Esophagus (tissue), 2 donors: ENCODE measurements around the gene LRATD1. TPM values are rescaled to one million over a fixed set of nuclear protein-coding genes. Genes with fewer than 3 reads are reported as not detected.

Experiments
- H3K27ac ChIP-seq, 2 donors: one replicate each; pipeline ENCODE4 v1.5.1; 2013; ENCODE audit warnings: low read depth in 2 of 2, mild to moderate bottlenecking in 2 of 2, inconsistent platforms in 1 of 2, low read length in 1 of 2, moderate library complexity in 1 of 2
- H3K27me3 ChIP-seq, 2 donors: one replicate each; pipeline ENCODE4 v1.6.1; 2013; ENCODE audit warnings: low read length in 2 of 2, control low read depth in 1 of 2, mild to moderate bottlenecking in 1 of 2; ENCODE audit not compliant: insufficient read depth in 2 of 2, control insufficient read depth in 1 of 2
- H3K36me3 ChIP-seq, 2 donors: one replicate each; pipeline ENCODE4 v1.6.1; 2013; ENCODE audit warnings: low read length in 1 of 2; ENCODE audit not compliant: control insufficient read depth in 2 of 2, insufficient read depth in 2 of 2
- H3K4me1 ChIP-seq, 2 donors: one replicate each; pipeline ENCODE4 v1.6.1; 2013; ENCODE audit warnings: low read length in 1 of 2; ENCODE audit not compliant: control insufficient read depth in 2 of 2, insufficient read depth in 2 of 2
- H3K4me3 ChIP-seq, 2 donors: one replicate each; pipeline ENCODE4 v1.5.1; 2013; ENCODE audit warnings: low read length in 2 of 2, mild to moderate bottlenecking in 2 of 2, low read depth in 1 of 2, moderate library complexity in 1 of 2
- H3K9me3 ChIP-seq, 2 donors: one replicate each; pipeline ENCODE4 v1.6.1; 2013; ENCODE audit warnings: mild to moderate bottlenecking in 2 of 2, low read depth in 1 of 2, low read length in 1 of 2, moderate library complexity in 1 of 2; ENCODE audit not compliant: control insufficient read depth in 2 of 2, insufficient read depth in 1 of 2
- WGBS, 2 donors: extraction: QIAGEN DNeasy Blood & Tissue Kit; methylation state at CpG; one replicate each; pipeline ENCODE4 v1.1.7; 2013; 5-methylcytosine and 5-hydroxymethylcytosine counted together
- polyA plus RNA-seq, 2 donors: library from polyadenylated mRNA; stranded (reverse); fragments of 200-250 nt; gene quantifications; one replicate each; pipeline ENCODE4 v1.2.3, GENCODE V29; 2013
- donor health status: healthy with polysubstance abuse.
- donor health status: Bipolar disorder and iron deficiency.

LRATD1 gene
- 10 to 100 TPM; 23.1 to 25.8 TPM for polyA plus RNA-seq

DNA sequence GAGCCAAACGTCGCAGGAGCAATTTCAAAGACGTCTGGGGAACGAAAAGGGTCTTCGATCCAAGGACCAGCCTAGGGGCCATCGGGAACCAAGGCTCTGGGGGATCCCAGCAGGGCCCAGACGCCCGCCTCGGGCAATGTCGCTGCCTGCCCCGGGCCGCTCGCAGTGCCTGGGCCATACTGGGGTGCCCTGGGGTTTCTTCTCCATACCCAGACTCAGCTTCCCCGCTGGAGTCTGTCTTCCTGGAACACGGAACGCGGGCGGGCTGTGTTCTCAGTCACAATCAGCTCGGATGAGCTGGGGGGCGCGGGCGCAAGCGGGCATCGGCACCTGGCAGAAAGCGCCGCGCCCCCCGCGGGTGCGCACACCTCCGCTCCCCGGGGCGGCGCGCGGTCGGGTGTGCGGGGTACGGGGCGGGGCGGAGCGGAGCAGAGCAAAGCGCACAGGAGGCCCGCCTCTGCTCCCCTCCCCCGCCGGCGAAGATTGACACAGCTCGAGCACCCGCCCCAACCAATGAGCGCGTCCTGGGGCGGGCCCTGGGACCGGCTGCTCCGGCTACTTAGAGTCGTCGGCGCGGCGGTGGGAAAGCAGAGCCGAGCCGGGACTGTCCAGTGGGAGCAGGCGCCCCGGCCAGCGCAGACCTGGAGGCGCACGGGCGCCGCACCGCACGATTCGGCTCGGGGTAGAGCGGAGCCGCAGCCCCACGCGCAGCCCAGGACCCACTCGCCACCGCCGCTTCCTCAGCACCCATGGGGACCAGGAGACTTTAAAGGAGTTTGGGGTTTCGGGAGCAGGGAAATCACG is at the start of gene LRATD1:
TSS of gene LRATD1 (plus strand) at position 585 of the 804 bp plus-strand sequence. CDS start 1,263 bp downstream, outside the sequence.
- no peaks in the 10 kb centered on the region for H3K9me3 ChIP-seq
- no peaks in the 10 kb centered on the region for H3K36me3 ChIP-seq
- no peaks in the 10 kb centered on the region for H3K27me3 ChIP-seq
- 3% methylated on average over 78 to 81 of the region's 81 CpGs for WGBS, 2 donors
- H3K4me3 ChIP-seq, result peak within 1 kb of the TSS; percentile 59 to 64
- H3K27ac ChIP-seq, result peak within 1 kb of the TSS; percentile 67 to 88
- no peaks in the 10 kb centered on the region for H3K4me1 ChIP-seq

DNA sequence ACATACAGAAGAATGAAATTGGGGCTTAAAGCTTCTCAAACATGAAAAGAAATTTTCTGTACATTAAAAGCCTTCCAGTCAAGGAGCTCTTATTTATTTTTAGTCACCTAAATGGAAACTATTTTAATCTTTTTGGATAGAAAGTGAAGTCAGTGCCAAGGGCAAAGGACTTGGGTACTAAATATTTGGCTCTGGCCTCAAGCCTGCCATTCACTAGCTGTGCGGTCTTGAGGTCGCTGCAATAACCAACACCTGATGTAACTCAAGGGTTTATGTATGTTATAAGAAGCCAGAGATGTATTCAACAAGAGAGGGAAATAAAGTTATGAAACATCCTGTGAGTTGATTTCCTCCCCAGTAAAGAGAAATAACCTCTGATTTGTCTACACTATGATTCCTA is 49.5 kb upstream of the LRATD1 start:
- no peaks in the 10 kb centered on the region for H3K36me3 ChIP-seq
- WGBS, 2 donors, result 46 to 68% methylated on average over 2 of the region's 2 CpGs

DNA sequence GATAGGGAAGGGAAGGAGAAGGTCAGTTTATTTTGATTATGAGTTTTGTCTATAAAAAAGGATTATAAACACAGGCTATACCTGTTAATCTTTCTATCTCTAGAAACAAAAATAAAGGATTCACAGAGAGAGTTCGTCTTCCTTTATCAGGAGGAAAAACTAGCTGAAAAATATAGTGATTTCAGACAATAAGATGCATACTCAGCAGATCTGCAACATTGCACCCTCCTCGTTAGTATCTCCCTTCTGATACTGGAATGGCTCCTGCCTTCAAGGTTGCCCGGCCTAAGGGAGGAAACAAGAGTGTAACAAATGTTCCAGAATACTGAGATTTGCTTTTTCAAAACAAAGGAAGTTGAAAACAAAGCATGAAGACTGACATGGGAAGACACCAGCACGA is 48.7 kb upstream of the LRATD1 start:
- 61 to 63% methylated on average over 4 of the region's 4 CpGs for WGBS, 2 donors
- Histone ChIP-seq H3K27ac (no peak overlapping the region), H3K27me3 (no peaks in the 10 kb centered on the region), H3K4me1 (no peaks in the 10 kb centered on the region), H3K4me3 (no peak overlapping the region), H3K9me3 (no peaks in the 10 kb centered on the region), H3K36me3 (no peaks in the 10 kb centered on the region)

More for the DNA sequence above, 49.5 kb upstream of the LRATD1 start:
- Histone ChIP-seq H3K27ac (no peak overlapping the region), H3K4me3 (no peak overlapping the region), H3K4me1 (no peaks in the 10 kb centered on the region), H3K9me3 (no peaks in the 10 kb centered on the region), H3K27me3 (no peaks in the 10 kb centered on the region)

DNA sequence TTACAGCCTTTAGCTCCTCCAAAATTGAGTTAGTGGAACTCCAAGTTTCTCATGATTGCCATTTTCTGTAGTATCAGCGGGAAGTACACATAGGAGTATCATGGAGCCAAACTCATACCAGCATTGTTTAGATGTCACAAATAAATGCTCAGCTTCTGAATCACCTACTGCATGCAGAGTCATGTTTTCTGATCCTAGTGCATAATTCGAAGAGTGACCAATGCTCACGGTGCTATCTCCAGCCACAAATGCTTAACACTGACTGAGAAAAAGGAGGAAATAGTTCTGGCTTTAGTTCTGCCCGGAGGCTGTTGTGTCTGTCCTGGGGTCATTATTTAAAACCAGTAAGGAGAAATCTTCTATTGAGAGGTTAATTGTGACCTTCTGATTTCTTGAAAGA is 45.4 kb upstream of the LRATD1 start:
- 64 to 69% methylated on average over 4 of the region's 4 CpGs for whole genome bisulfite sequencing, 2 donors
- Histone ChIP-seq H3K9me3 (no peaks in the 10 kb centered on the region), H3K4me3 (no peak overlapping the region), H3K27me3 (no peaks in the 10 kb centered on the region), H3K4me1 (no peaks in the 10 kb centered on the region), H3K27ac (peak overlapping the region; percentile 22 to 39), H3K36me3 (no peaks in the 10 kb centered on the region)

- no peaks in the 10 kb centered on the region for H3K4me1 ChIP-seq
- H3K9me3 ChIP-seq, result no peaks in the 10 kb centered on the region
- 69 to 80% methylated on average over 3 of the region's 3 CpGs for WGBS, 2 donors
- no peaks in the 10 kb centered on the region for H3K36me3 ChIP-seq
- no peak overlapping the region for H3K4me3 ChIP-seq
- peak overlapping the region in 1 of 2 donors; percentile 4 for H3K27ac ChIP-seq
- no peaks in the 10 kb centered on the region for H3K27me3 ChIP-seq
Observed at GRCh38 chr2:14601156-14601770, 31.3 kb upstream of the LRATD1 start.

DNA sequence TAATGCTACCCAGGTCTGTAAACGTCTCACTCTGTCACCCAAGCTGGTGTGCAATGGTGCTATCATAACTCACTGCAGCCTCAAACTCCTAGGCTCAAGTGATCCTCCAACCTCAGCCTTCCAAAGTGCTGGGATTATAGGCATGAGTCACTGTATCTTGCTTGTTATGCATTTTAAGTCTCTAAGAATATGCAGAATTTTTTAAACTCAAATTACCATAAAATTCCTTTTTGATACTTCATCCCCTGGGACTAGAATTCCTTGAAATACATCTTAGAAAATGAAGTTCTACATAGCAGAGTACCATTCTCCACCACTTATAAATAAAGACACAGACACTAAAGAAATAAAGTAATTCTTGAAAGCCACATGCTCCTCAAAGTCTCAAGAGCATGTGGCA is 30.2 kb upstream of the LRATD1 start:
- no peak overlapping the region for H3K4me3 ChIP-seq
- no peaks in the 10 kb centered on the region for H3K27me3 ChIP-seq
- no peaks in the 10 kb centered on the region for H3K36me3 ChIP-seq
- 68 to 69% methylated on average over 1 of the region's 1 CpG for WGBS, 2 donors
- no peaks in the 10 kb centered on the region for H3K9me3 ChIP-seq
- H3K4me1 ChIP-seq, result no peaks in the 10 kb centered on the region
- no peak overlapping the region for H3K27ac ChIP-seq

- WGBS, 2 donors, result 58 to 69% methylated on average over 2 of the region's 2 CpGs
- no peaks in the 10 kb centered on the region for H3K4me1 ChIP-seq
- no peaks in the 10 kb centered on the region for H3K36me3 ChIP-seq
- no peak overlapping the region for H3K27ac ChIP-seq
- H3K27me3 ChIP-seq, result no peaks in the 10 kb centered on the region
- no peaks in the 10 kb centered on the region for H3K9me3 ChIP-seq
- no peak overlapping the region for H3K4me3 ChIP-seq
Observed at GRCh38 chr2:14603676-14604075, 28.8 kb upstream of the LRATD1 start.

DNA sequence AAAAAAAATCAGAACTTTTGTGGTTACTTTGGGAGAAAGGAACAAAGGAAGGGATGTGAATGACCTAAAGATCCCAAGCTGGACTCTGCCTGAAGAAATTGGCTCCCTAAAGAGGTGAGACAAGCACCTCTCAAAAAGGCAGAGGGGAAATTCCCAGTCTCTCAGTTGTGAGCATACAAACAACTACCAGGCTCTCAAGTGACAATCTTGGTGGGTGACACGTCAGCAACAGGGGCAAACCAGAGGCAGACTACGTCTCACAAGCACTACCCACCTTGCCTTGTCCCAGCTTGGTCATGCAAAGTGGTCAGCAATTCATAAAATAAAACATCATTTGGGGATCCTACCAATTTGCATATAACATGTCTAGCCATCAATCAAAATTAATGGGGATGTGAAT is 24.3 kb upstream of the LRATD1 start:
- Histone ChIP-seq H3K9me3 (no peaks in the 10 kb centered on the region), H3K36me3 (no peaks in the 10 kb centered on the region), H3K4me1 (no peaks in the 10 kb centered on the region), H3K27me3 (no peaks in the 10 kb centered on the region), H3K4me3 (no peak overlapping the region), H3K27ac (no peak overlapping the region)
- WGBS, 2 donors, result 79 to 87% methylated on average over 2 of the region's 2 CpGs

GRCh38 chr2:14614017-14614416 is 18.5 kb upstream of the LRATD1 start:
- Histone ChIP-seq H3K27me3 (no peaks in the 10 kb centered on the region), H3K9me3 (no peaks in the 10 kb centered on the region), H3K4me3 (no peak overlapping the region), H3K4me1 (no peaks in the 10 kb centered on the region), H3K36me3 (no peaks in the 10 kb centered on the region), H3K27ac (no peak overlapping the region)

GRCh38 chr2:14615121-14615520 is 17.4 kb upstream of the LRATD1 start:
- no peaks in the 10 kb centered on the region for H3K27me3 ChIP-seq
- H3K4me1 ChIP-seq, result no peaks in the 10 kb centered on the region
- no peak overlapping the region for H3K4me3 ChIP-seq
- no peaks in the 10 kb centered on the region for H3K36me3 ChIP-seq
- no peaks in the 10 kb centered on the region for H3K9me3 ChIP-seq
- no peak overlapping the region for H3K27ac ChIP-seq
